Activated CD8-positive, alpha-beta T cell treated with anti-CD3 and anti-CD28 coated beads for 36 hours (primary cell): ENCODE results near the gene ELK4. TPM values are rescaled to one million over a fixed set of nuclear protein-coding genes. Genes with fewer than 3 reads are reported as not detected.

Experiments used
- ATAC-seq: fragments of 200-7000 bp; cut with Tn5 transposase; one replicate; pipeline ENCODE4 v1.10.0; 2021; ENCODE audit warnings: mild to moderate bottlenecking, moderate library complexity
- CTCF ChIA-PET: fragments of 350-600 bp; sonication (Branson Sonifier 250); formaldehyde crosslinking; loops from one replicate; lab custom pipeline; 2021; ENCODE audit warnings: antibody characterized with exemption; lab: Charles Lee
- POLR2A ChIA-PET: fragments of 350-600 bp; sonication (Branson Sonifier 250); formaldehyde crosslinking; loops from one replicate; lab custom pipeline; 2021; ENCODE audit warnings: antibody characterized with exemption; lab: Charles Lee
- DNase-seq: peaks from one replicate; pipeline ENCODE4 v3.0.0-alpha.2; 2020
- H3K27ac Mint-ChIP-seq: one replicate; pipeline ENCODE4 v1.8.0; 2021; ENCODE audit warnings: mild to moderate bottlenecking, mixed read lengths
- H3K27me3 Mint-ChIP-seq: one replicate; pipeline ENCODE4 v1.8.0; 2021; ENCODE audit warnings: mixed read lengths
- H3K36me3 Mint-ChIP-seq: one replicate; pipeline ENCODE4 v1.8.0; 2021; ENCODE audit warnings: low read depth, mixed read lengths
- H3K4me1 Mint-ChIP-seq: one replicate; pipeline ENCODE4 v1.8.0; 2021; ENCODE audit warnings: low read depth, mixed read lengths
- H3K4me3 Mint-ChIP-seq: one replicate; pipeline ENCODE4 v1.8.0; 2021; ENCODE audit warnings: mild to moderate bottlenecking, moderate library complexity, mixed read lengths
- H3K9me3 Mint-ChIP-seq: one replicate; pipeline ENCODE4 v1.8.0; 2021; ENCODE audit warnings: mixed read lengths
- CTCF ChIP-seq: fragments of 200-600 bp; IDR thresholded peaks from one replicate; pipeline ENCODE4 v1.8.0; 2022; ENCODE audit warnings: antibody characterized with exemption, mild to moderate bottlenecking
- intact Hi-C: fragments of 100-400 bp; cut with micrococcal nuclease; formaldehyde crosslinking; loops from one replicate; pipeline ENCODE4 v1.10.0; 2022
- total RNA-seq, 2 experiments: library from RNA; stranded (reverse); gene quantifications; one replicate each; pipeline ENCODE4 v1.2.3, GENCODE V29; 2021

ELK4 gene
- total RNA-seq, 2 experiments from 2014 or later = 61.5 to 62.1 TPM

GRCh38 chr1:205590777-205591513 is 40.9 kb downstream of the ELK4 start:
- no peak for DNase-seq
- H3K4me1 Mint-ChIP-seq = peaks cover 33% of the 10 kb centered on the region
- H3K9me3 Mint-ChIP-seq = no peaks in the 10 kb centered on the region
- H3K27ac Mint-ChIP-seq = no peak overlapping the region
- no peak for TF ChIP-seq CTCF
- H3K36me3 Mint-ChIP-seq = peaks cover 18% of the 10 kb centered on the region
- H3K27me3 Mint-ChIP-seq = no peaks in the 10 kb centered on the region
- intact Hi-C loops = loop anchor here (1.0 kb wide), 2 partner anchors 41 to 66 kb away; partner anchors contain the start of gene ELK4
- H3K4me3 Mint-ChIP-seq = no peak overlapping the region
- ChIA-PET POLR2A (interaction anchor here (0.7 to 7.1 kb wide), 9 partner anchors 10 to 386 kb away, joined by 3 to 119 read pairs (median 6); partner anchors contain the start of gene ELK4), CTCF (interaction anchor here (0.7 to 9.8 kb wide), 43 partner anchors 8 to 387 kb away, joined by 3 to 396 read pairs (median 7); partner anchors contain the start of genes ELK4 and RAB29)
- ATAC-seq = no peak

DNA sequence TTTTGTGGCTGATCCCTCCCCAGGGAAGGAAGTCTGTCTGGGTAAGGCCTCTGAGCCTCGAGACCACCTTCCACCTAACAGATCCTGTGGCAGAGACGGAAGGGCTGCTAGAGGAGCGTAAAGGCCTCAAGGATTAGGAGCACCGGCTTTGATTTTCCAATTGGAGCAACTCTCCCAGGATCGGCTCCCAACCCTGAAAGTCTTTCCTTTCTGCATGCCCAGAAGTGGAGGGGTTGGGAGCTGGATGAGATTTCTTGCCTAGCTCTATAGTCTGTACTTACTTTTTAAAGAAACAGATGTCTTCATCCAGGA is 41.4 kb downstream of the ELK4 start:
- no peak for DNase-seq
- H3K4me3 Mint-ChIP-seq = no peak overlapping the region
- no peak for TF ChIP-seq CTCF
- CTCF ChIA-PET = interaction anchor here (1.7 to 9.8 kb wide), 10 partner anchors 10 to 387 kb away, joined by 10 to 396 read pairs (median 32); partner anchors contain the start of gene ELK4
- no peak overlapping the region for H3K27ac Mint-ChIP-seq
- H3K36me3 Mint-ChIP-seq = peaks cover 15% of the 10 kb centered on the region
- POLR2A ChIA-PET = interaction anchor here (7.1 kb wide), 1 partner anchor 41 kb away, joined by 119 read pairs; the partner anchor contains the start of gene ELK4
- no peaks in the 10 kb centered on the region for H3K27me3 Mint-ChIP-seq
- no peak for ATAC-seq
- H3K4me1 Mint-ChIP-seq = peaks cover 30% of the 10 kb centered on the region
- H3K9me3 Mint-ChIP-seq = no peaks in the 10 kb centered on the region
- intact Hi-C loops = no loop called here

GRCh38 chr1:205589618-205590456 is 42.0 kb downstream of the ELK4 start:
- ChIA-PET CTCF (interaction anchor here (1.0 to 9.8 kb wide), 8 partner anchors 19 to 120 kb away, joined by 3 to 396 read pairs (median 34); partner anchors contain the start of gene ELK4), POLR2A (interaction anchor here (1.7 to 7.1 kb wide), 2 partner anchors 41 to 42 kb away, joined by 6 to 119 read pairs; partner anchors contain the start of gene ELK4)
- Mint-ChIP-seq H3K4me3 (no peak overlapping the region), H3K27me3 (no peaks in the 10 kb centered on the region), H3K27ac (no peak overlapping the region), H3K36me3 (peaks cover 11% of the 10 kb centered on the region), H3K9me3 (no peaks in the 10 kb centered on the region), H3K4me1 (peaks cover 25% of the 10 kb centered on the region)
- DNase-seq (no peak), ATAC-seq (no peak)
- intact Hi-C loops = no loop called here
- TF ChIP-seq CTCF = no peak

- Mint-ChIP-seq H3K36me3 (peaks cover 8% of the 10 kb centered on the region), H3K9me3 (no peaks in the 10 kb centered on the region), H3K27ac (no peak overlapping the region), H3K4me3 (no peak overlapping the region), H3K27me3 (no peaks in the 10 kb centered on the region), H3K4me1 (peaks cover 20% of the 10 kb centered on the region)
- POLR2A ChIA-PET = interaction anchor here (1.7 kb wide), 1 partner anchor 43 kb away, joined by 6 read pairs; the partner anchor contains the start of gene ELK4
- TF ChIP-seq CTCF = no peak
- DNase-seq (no peak), ATAC-seq (no peak)
- CTCF ChIA-PET = interaction anchor here (1.0 to 9.8 kb wide), 9 partner anchors 11 to 388 kb away, joined by 3 to 396 read pairs (median 5); partner anchors contain the start of gene ELK4
- intact Hi-C loops = no loop called here
Observed at GRCh38 chr1:205589046-205589445, 42.8 kb downstream of the ELK4 start.
